GM12874 (cell line): ENCODE measurements around the gene RXYLT1.

Source experiments
- CTCF ChIP-seq: IDR thresholded peaks from 2 replicates; pipeline ENCODE4 v1.5.1; 2011; ENCODE audit warnings: low read depth, mild to moderate bottlenecking, control low read depth, low read length, moderate library complexity; ENCODE audit not compliant: insufficient read depth

Gene RXYLT1

DNA sequence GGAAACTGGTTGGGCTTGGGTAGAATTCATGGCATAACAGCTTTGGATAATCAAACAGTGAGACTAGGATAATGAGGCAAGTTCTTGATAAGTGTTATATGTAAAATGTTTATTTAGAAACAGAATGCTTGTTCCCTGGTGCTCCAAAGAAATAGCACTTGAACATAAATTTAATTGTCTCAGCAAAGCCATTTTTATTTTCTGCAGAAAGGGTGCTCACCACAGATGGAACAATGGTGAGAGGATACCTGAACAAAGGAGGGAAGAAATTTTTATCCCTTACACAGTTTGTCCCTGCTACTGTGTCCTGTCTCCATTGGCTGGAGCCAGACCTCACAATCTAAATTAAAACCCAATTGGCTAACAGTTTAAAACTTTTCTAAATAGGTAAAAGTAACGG lies 9.3 kb upstream of the RXYLT1 start:
- TF ChIP-seq CTCF, result no peak

- TF ChIP-seq CTCF, result no peak
Measured at GRCh38 chr12:63777340-63777739, 2.4 kb upstream of the RXYLT1 start.

DNA sequence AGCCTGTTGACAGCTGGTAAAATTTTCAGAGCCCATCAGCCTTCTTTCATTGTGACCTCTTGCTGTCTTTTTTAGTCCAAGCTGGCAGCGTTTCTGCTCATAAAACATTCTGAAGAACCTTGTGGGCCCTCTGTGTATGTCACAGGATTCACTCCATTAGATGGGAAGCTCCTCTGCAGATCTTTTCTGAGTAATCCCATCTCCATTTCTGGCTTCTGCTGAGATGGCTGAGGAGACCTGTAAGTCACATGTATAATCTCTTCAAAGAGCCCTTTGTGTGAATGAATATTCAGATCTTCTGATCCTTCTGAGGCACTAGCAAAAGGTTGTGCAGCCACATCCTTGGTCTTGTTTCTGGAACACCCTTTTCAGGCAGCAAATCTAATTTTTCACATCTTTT lies 2.8 kb downstream of the RXYLT1 start:
- no peak for TF ChIP-seq CTCF

- no peak for TF ChIP-seq CTCF
Measured at GRCh38 chr12:63787306-63787705, 7.6 kb downstream of the RXYLT1 start.

DNA sequence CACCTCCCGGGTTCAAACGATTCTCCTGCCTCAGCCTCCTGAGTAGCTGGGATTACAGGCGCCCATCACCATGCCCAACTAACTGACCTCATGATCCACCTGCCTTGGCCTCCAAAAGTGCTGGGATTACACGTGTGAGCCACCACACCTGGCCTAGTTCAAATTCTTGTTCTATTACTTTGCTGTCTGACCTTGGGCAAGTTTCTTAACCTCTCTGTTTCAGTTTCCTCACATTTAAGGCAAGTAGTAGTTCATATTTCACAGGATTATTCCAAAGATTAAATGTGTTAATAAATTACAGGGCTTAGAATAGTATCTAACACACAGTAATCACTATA lies 10.9 kb downstream of the RXYLT1 start:
- TF ChIP-seq CTCF, result no peak

DNA sequence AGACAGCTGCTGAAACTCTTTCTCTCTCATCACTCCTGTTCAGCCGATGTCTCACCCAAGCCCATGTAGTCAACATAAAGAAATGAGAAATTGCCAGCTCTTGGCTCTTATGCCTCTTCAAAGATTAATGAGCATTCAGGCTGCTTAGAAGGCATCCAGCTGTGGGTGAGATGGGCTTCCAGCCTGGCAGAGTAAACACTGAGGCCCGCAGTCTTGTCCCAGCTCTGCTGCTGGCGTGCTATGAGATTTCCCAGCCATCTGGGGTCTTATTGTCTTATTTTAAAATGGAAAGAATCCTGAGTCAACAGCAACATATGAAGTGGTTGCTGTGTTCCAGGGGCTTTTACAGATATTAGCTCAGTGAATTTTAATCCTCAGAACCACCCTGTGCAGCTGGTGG lies 12.6 kb downstream of the RXYLT1 start:
- TF ChIP-seq CTCF, result no peak

DNA sequence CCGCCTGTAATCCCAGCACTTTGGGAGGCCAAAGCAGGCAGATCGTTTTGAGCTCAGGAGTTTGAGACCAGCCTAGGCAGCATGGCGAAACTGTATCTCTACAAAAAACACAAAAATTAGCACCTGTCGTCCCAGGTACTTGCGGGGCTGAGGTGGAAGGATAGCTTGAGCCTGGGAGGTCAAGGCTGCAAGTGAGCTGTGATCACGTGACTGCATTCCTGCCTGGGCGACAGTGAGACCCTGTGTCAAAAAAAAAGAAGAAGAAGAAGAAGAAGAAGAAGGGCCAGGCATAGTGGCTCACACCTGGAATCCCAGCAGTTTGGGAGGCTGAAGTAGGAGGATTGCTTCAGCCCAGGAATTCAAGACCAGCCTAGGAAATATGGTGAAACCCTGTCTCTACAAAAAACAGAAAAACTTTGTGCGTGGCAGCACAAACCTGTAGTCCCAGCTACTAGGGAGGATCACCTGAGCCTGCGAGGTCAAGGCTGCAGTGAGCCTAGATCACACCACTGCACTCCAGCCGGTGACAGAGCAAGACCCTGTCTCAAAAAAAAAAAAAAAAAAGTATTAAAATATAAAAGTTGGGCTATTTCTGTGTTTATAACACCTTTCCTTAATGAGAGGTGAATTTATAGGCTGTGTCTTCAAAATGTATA lies 15.5 kb downstream of the RXYLT1 start:
- TF ChIP-seq CTCF, result no peak

- no peak for TF ChIP-seq CTCF
Measured at GRCh38 chr12:63795944-63796343, 16.2 kb downstream of the RXYLT1 start.
